PC-3 (cell line): ENCODE results near the gene TEAD4. TPM values are rescaled to one million over a fixed set of nuclear protein-coding genes. Genes with fewer than 3 reads are reported as not detected.

ENCODE experiments used
- ATAC-seq: fragments of 200-7000 bp; cut with Tn5 transposase; 2 replicates; pipeline ENCODE4 v1.9.1; 2020; ENCODE audit warnings: mild to moderate bottlenecking, moderate library complexity
- BruUV-seq: library from RNA; stranded (reverse); fragments of 400-500 nt; replicated peaks from 2 replicates; lab custom pipeline; 2021; lab: Mats Ljungman, UMichigan
- CTCF ChIA-PET: fragments of 300-600 bp; sonication (Branson Sonifier 250); formaldehyde crosslinking; loops from one replicate; lab custom pipeline; 2022; ENCODE audit warnings: antibody characterized with exemption; lab: Charles Lee
- POLR2A ChIA-PET: fragments of 300-600 bp; sonication (Branson Sonifier 250); formaldehyde crosslinking; loops from one replicate; lab custom pipeline; 2022; ENCODE audit warnings: antibody characterized with exemption; ENCODE audit not compliant: unreplicated experiment; lab: Charles Lee
- DNase-seq: peaks from one replicate; pipeline ENCODE4 v3.0.0-alpha.2; 2015
- H2AFZ ChIP-seq: fragments of 300-600 bp; sonication (generic); 2 replicates; pipeline ENCODE4 v1.6.0; 2016; ENCODE audit warnings: antibody characterized with exemption, low read length
- H3F3A ChIP-seq: fragments of 300-600 bp; sonication (generic); one replicate; pipeline ENCODE4 v1.6.0; 2017; ENCODE audit warnings: antibody characterized with exemption, low read length, control low read depth, mild to moderate bottlenecking; ENCODE audit not compliant: unreplicated experiment
- H3K27ac ChIP-seq: fragments of 300-600 bp; sonication (generic); 2 replicates; pipeline ENCODE4 v1.5.1; 2016; ENCODE audit warnings: mild to moderate bottlenecking, low read length
- H3K27me3 ChIP-seq: fragments of 300-600 bp; sonication (generic); 2 replicates; pipeline ENCODE4 v1.6.1; 2016; ENCODE audit warnings: low read length, mixed read lengths
- H3K36me3 ChIP-seq: fragments of 300-600 bp; sonication (generic); 2 replicates; pipeline ENCODE4 v1.6.1; 2016; ENCODE audit warnings: low read depth, mixed run types, low read length, mixed read lengths
- H3K4me1 ChIP-seq: fragments of 300-600 bp; sonication (generic); 2 replicates; pipeline ENCODE4 v1.5.1; 2016; ENCODE audit warnings: low read length; ENCODE audit not compliant: insufficient read depth
- H3K4me2 ChIP-seq: fragments of 300-600 bp; sonication (generic); 2 replicates; pipeline ENCODE4 v1.6.0; 2016; ENCODE audit warnings: low read length
- H3K4me3 ChIP-seq: fragments of 300-600 bp; sonication (generic); 2 replicates; pipeline ENCODE4 v1.5.1; 2016; ENCODE audit warnings: mild to moderate bottlenecking, low read length, mixed read lengths
- H3K79me2 ChIP-seq: fragments of 300-600 bp; sonication (generic); 2 replicates; pipeline ENCODE4 v1.6.1; 2017; ENCODE audit warnings: low read length, mixed read lengths
- H3K9ac ChIP-seq: fragments of 300-600 bp; sonication (generic); 2 replicates; pipeline ENCODE4 v1.6.0; 2016; ENCODE audit warnings: mild to moderate bottlenecking, low read length
- H3K9me2 ChIP-seq: fragments of 300-600 bp; sonication (generic); replicated peaks from 2 replicates; pipeline ENCODE4 v1.6.1; 2016; ENCODE audit warnings: mixed run types, low read length, mixed read lengths
- H3K9me3 ChIP-seq: fragments of 300-600 bp; sonication (generic); 2 replicates; pipeline ENCODE4 v1.6.1; 2016; ENCODE audit warnings: low read length, mixed read lengths
- H4K20me1 ChIP-seq: fragments of 300-600 bp; sonication (generic); 2 replicates; pipeline ENCODE4 v1.6.1; 2016; ENCODE audit warnings: low read length, mixed read lengths
- CTCF ChIP-seq: fragments of 300-600 bp; sonication (generic); conservative IDR thresholded peaks from 2 replicates; pipeline ENCODE4 v1.5.1; 2017; ENCODE audit warnings: antibody characterized with exemption, low read depth, mild to moderate bottlenecking, low read length
- EZH2 ChIP-seq: fragments of 300-600 bp; sonication (generic); IDR thresholded peaks from one replicate; pipeline ENCODE4 v1.6.1; 2017; ENCODE audit warnings: antibody characterized with exemption, mild to moderate bottlenecking, low read length; ENCODE audit not compliant: unreplicated experiment
- EZH2phosphoT487 ChIP-seq: fragments of 300-600 bp; sonication (generic); IDR thresholded peaks from 2 replicates; pipeline ENCODE4 v1.6.1; 2018; ENCODE audit warnings: mild to moderate bottlenecking, antibody characterized with exemption, low read length, borderline replicate concordance
- intact Hi-C: fragments of 100-400 bp; cut with micrococcal nuclease; formaldehyde crosslinking; loops from 2 replicates; pipeline ENCODE4 v1.9.0; 2023
- total RNA-seq: library from RNA; depleted of rRNA; stranded (reverse); fragments of >200 nt; gene quantifications from 2 replicates; pipeline ENCODE4 v1.2.3, GENCODE V29; 2014

The TEAD4 gene
- total RNA-seq, 1 experiment from 2014 or later = 22.3 TPM

DNA sequence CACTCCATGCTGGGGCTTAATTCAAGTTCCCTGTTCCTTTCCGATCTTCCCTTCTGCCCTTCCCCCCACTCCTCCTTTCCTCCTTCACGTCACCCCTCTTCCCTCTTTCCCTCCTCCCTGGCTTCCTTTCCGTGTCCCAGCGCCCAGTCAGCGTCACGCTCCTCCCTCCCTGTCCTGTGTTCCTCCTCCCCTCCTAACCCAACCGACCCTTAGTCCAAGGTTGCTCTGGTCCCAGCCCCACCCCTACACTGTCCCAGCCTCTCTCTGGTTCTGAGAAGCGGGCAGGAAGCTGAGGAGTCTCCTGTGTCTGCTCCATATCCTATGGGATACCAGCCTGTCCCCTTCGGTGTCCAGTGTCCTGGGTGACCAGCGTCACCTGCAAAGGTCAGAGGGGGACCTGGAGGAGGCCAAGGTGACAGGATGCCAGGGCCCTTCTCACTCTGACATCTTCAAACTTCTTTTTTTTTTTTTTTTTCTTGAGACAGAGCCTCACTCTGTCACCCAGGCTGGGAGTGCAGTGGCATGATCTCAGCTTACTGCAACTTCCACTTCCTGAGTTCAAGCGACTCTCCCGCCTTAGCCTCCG, 61.7 kb downstream of the TEAD4 start:
- Histone ChIP-seq H3K9ac (no peak overlapping the region), H3K4me2 (no peak overlapping the region), H3F3A (no peaks in the 10 kb centered on the region), H2AFZ (no peak overlapping the region), H3K36me3 (no peaks in the 10 kb centered on the region), H3K4me1 (no peaks in the 10 kb centered on the region), H3K79me2 (no peaks in the 10 kb centered on the region), H3K9me2 (no peaks in the 10 kb centered on the region), H3K27ac (no peak overlapping the region), H4K20me1 (no peaks in the 10 kb centered on the region), H3K4me3 (no peak overlapping the region), H3K9me3 (no peaks in the 10 kb centered on the region), H3K27me3 (no peaks in the 10 kb centered on the region)
- no peak for TF ChIP-seq EZH2phosphoT487
- TF ChIP-seq CTCF = no peak
- no peak for TF ChIP-seq EZH2
- CTCF ChIA-PET = no interaction called here
- intact Hi-C loops = no loop called here
- POLR2A ChIA-PET = no interaction called here
- ATAC-seq (no peak), DNase-seq (no peak)
- BruUV-seq = no TSS peak

DNA sequence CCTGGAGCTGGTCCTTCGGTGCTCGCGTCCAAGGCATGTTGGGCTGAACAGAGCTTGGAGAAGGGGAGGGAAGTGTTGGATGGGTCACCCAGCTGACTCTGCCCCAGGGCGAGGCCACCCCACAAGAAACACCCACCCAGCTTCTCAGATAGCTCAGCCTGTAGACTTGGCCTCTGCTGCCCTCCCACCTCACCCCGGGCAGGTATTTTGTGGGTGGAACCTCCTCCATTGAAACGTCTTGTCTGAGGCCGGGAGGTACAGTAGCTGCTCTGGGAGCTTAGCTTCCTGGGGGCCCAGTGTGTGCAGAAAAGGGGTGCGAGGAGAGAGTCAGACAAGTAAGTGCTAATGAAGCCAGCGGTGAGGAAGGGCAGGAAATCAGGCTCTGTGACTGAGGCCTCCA, 63.2 kb downstream of the TEAD4 start:
- intact Hi-C loops = no loop called here
- Histone ChIP-seq H3K27me3 (no peaks in the 10 kb centered on the region), H3K9ac (no peak overlapping the region), H2AFZ (no peak overlapping the region), H3K36me3 (no peaks in the 10 kb centered on the region), H3K79me2 (no peaks in the 10 kb centered on the region), H3K4me2 (no peak overlapping the region), H3K4me1 (no peaks in the 10 kb centered on the region), H3K4me3 (no peak overlapping the region), H3F3A (no peaks in the 10 kb centered on the region), H4K20me1 (no peaks in the 10 kb centered on the region), H3K9me3 (no peaks in the 10 kb centered on the region), H3K27ac (no peak overlapping the region), H3K9me2 (no peaks in the 10 kb centered on the region)
- ChIA-PET POLR2A (no interaction called here), CTCF (interaction anchor here (0.6 kb wide), 1 partner anchor 83 kb away, joined by 9 read pairs; no protein-coding TSS in a partner anchor)
- TF ChIP-seq CTCF = no peak
- TF ChIP-seq EZH2phosphoT487 = no peak
- no peak for TF ChIP-seq EZH2
- no peak for DNase-seq
- no peak for ATAC-seq
- BruUV-seq = no TSS peak

DNA sequence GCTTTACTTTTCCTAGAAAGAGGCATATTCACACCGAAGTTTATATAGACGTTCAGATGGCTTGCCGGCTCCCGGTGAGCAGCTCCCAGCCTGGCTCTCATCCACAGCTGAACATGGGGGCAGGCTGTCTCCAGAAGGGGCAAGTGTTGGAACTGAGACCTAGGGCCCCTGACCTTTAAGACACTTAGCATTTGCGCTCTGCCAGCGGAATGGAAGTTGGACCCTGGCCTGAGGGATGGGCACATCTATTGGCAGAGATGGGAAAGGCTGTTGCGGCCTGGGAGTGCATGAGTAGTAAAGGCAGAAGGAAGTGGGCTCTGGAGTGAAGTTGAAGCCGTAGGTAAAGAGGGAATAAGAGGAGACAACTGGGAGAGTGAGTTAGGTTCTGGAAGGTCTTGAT, 63.8 kb downstream of the TEAD4 start:
- no peaks in the 10 kb centered on the region for H3F3A ChIP-seq
- no peak overlapping the region for H3K4me3 ChIP-seq
- no peaks in the 10 kb centered on the region for H4K20me1 ChIP-seq
- DNase-seq = no peak
- intact Hi-C loops = no loop called here
- no peaks in the 10 kb centered on the region for H3K4me1 ChIP-seq
- ATAC-seq = no peak
- POLR2A ChIA-PET = no interaction called here
- CTCF ChIA-PET = interaction anchor here (0.6 kb wide), 1 partner anchor 83 kb away, joined by 9 read pairs; no protein-coding TSS in a partner anchor
- BruUV-seq = no TSS peak
- H3K9me3 ChIP-seq = no peaks in the 10 kb centered on the region
- no peak overlapping the region for H3K4me2 ChIP-seq
- TF ChIP-seq EZH2 (no peak), EZH2phosphoT487 (no peak), CTCF (no peak)
- no peaks in the 10 kb centered on the region for H3K36me3 ChIP-seq
- H2AFZ ChIP-seq = no peak overlapping the region
- no peak overlapping the region for H3K9ac ChIP-seq
- H3K79me2 ChIP-seq = no peaks in the 10 kb centered on the region
- H3K27me3 ChIP-seq = no peaks in the 10 kb centered on the region
- H3K27ac ChIP-seq = no peak overlapping the region
- H3K9me2 ChIP-seq = no peaks in the 10 kb centered on the region
